Right renal pelvis (tissue), 4 donors: ENCODE data around the gene THUMPD2. TPM values are rescaled to one million over a fixed set of nuclear protein-coding genes. Genes with fewer than 3 reads are reported as not detected.

Experiments used
- polyA plus RNA-seq, 4 donors: library from polyadenylated mRNA; unstranded; fragments of 120-200 nt; gene quantifications; one replicate each; pipeline ENCODE4 v1.2.1, GENCODE V29; 2013; ENCODE audit not compliant: insufficient read length in 4 of 4

THUMPD2 gene
- polyA plus RNA-seq, 4 donors, result 19.8 to 24.1 (median 21.8) TPM

Other genes with a start within 250 kb of the THUMPD2 start
- 100 to 1,000 TPM in 1 of 4 donors, 10 to 100 TPM in 3; 77.2 to 101 (median 84.0) TPM for gene TMEM178A, start 113.3 kb downstream of the THUMPD2 start, polyA plus RNA-seq